SU-DHL-6 (cell line): Measurements from ENCODE around the gene LCK.
"Not testable (repeated sequence)": the region's sequence is repeated elsewhere in the genome, so short reads cannot be mapped to it uniquely, and the experiment has no call there.

Experiments
- H2AFZ ChIP-seq: fragments of 200-600 bp; sonication (generic); 2 replicates; pipeline ENCODE4 v1.6.1; 2014; ENCODE audit warnings: low read depth, mild to moderate bottlenecking, moderate library complexity, mixed read lengths, antibody characterized with exemption, low read length; ENCODE audit not compliant: severe bottlenecking
- H3F3A ChIP-seq: fragments of 200-600 bp; shearing (Covaris generic); 2 replicates; pipeline ENCODE4 v1.6.0; 2016; ENCODE audit warnings: antibody characterized with exemption, mild to moderate bottlenecking; ENCODE audit not compliant: insufficient read depth
- H3K27ac ChIP-seq: fragments of 200-600 bp; sonication (generic); 2 replicates; pipeline ENCODE4 v1.5.1; 2016; ENCODE audit warnings: low read depth, mild to moderate bottlenecking, low read length, moderate library complexity, mixed read lengths
- H3K27me3 ChIP-seq: fragments of 200-600 bp; sonication (generic), shearing (Covaris generic); 2 replicates; pipeline ENCODE4 v1.6.0; 2014; ENCODE audit warnings: mild to moderate bottlenecking, low read length
- H3K36me3 ChIP-seq: fragments of 200-600 bp; sonication (generic); 2 replicates; pipeline ENCODE4 v1.6.1; 2014; ENCODE audit warnings: mild to moderate bottlenecking, low read length, mixed read lengths
- H3K4me2 ChIP-seq: fragments of 300-600, 200-600 bp; shearing (Covaris generic), sonication (generic); 2 replicates; pipeline ENCODE4 v1.6.0; 2014; ENCODE audit warnings: low read length, low read depth, mild to moderate bottlenecking; ENCODE audit not compliant: poor library complexity, severe bottlenecking
- H3K4me3 ChIP-seq: fragments of 200-600 bp; sonication (generic); 2 replicates; pipeline ENCODE4 v1.5.1; 2014; ENCODE audit warnings: antibody characterized with exemption, low read length, mild to moderate bottlenecking, mixed read lengths; ENCODE audit not compliant: insufficient read depth, poor library complexity, severe bottlenecking
- H3K79me2 ChIP-seq: fragments of 200-600 bp; sonication (generic); 2 replicates; pipeline ENCODE4 v1.6.1; 2014; ENCODE audit warnings: mild to moderate bottlenecking, low read length, moderate library complexity; ENCODE audit not compliant: insufficient read depth
- H3K9ac ChIP-seq: fragments of 200-600 bp; sonication (generic); 2 replicates; pipeline ENCODE4 v1.7.0; 2014; ENCODE audit warnings: mild to moderate bottlenecking, low read length
- H3K9me2 ChIP-seq: fragments of 200-600 bp; sonication (generic); replicated peaks from 2 replicates; pipeline ENCODE4 v1.6.1; 2014; ENCODE audit warnings: low read length; ENCODE audit not compliant: insufficient read depth
- H3K9me3 ChIP-seq: fragments of 200-600 bp; sonication (generic); 2 replicates; pipeline ENCODE4 v1.6.1; 2014; ENCODE audit warnings: low read length, mixed read lengths; ENCODE audit not compliant: insufficient read depth
- H4K20me1 ChIP-seq: fragments of 200-600 bp; sonication (generic); 2 replicates; pipeline ENCODE4 v1.6.1; 2014; ENCODE audit warnings: low read depth, mild to moderate bottlenecking, antibody characterized with exemption, low read length, moderate library complexity, mixed read lengths
- EZH2phosphoT487 ChIP-seq: fragments of 200-600 bp; sonication (generic), shearing (Covaris generic); conservative IDR thresholded peaks from 2 replicates; pipeline ENCODE4 v1.6.1; 2018; ENCODE audit warnings: mild to moderate bottlenecking, antibody characterized with exemption, low read length, moderate library complexity, mixed read lengths
- TF ChIP-seq, protein P1 (sequence below): fragments of 200-600 bp; sonication (generic); IDR thresholded peaks from one replicate; pipeline ENCODE4 v1.5.1; 2017; ENCODE audit warnings: antibody characterized with exemption, mild to moderate bottlenecking, low read length, moderate library complexity; ENCODE audit not compliant: insufficient read depth, poor library complexity, severe bottlenecking

LCK gene

DNA sequence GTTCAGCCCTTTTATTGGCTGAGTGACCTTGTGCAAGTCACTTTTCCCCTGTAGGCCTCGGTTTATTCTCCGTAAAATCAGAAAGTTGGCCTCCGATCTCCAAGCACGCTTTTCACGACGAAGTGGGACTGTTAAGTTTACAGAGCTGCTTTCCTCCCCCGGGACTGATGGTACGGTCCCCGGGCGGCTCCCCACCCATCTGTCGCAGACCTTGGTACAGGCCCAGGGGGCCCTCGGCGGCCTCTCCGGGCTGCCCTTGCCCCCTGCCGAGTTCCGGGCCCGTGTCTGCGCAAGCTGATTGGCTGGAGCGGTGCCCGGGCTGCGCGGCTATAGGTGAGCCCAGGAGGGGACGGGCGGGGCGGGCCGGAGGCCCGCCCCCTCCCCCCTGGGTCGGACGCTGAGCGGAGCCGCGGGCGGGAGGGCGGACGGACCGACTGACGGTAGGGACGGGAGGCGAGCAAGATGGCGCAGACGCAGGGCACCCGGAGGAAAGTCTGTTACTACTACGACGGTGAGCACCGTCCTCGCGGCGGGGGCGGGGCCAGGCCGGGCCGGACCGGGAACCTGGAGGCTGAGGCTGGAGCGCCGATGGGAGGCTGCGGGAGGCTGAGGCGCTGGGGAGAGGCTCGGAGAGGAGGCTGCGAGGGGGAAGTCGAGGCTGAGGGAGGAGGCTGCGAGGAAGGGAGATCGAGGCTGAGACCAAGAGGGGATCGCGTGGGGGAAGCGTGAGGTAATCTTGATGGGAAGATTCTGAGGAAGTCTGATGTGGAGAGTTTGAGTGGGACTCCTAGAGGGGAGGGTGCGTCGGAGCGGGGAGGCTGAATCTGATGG, 40.9 kb downstream of the LCK start, which contains the start of gene HDAC1:
Gene HDAC1 (plus strand): TSS at position 376 of the 831 bp plus-strand sequence. CDS start 87 bp downstream, at position 463.
- no peaks in the 10 kb centered on the region for H3K27me3 ChIP-seq
- H3F3A ChIP-seq, result peaks cover 22% of the 10 kb centered on the region
- H3K27ac ChIP-seq, result peak within 1 kb of the TSS; percentile 90
- H3K79me2 ChIP-seq, result peaks cover 50% of the 10 kb centered on the region
- peak within 1 kb of the TSS; percentile 63 for H2AFZ ChIP-seq
- peak within 1 kb of the TSS; percentile 99 for H3K4me3 ChIP-seq
- H3K9me3 ChIP-seq, result no peaks in the 10 kb centered on the region
- H4K20me1 ChIP-seq, result peaks cover 12% of the 10 kb centered on the region
- H3K4me2 ChIP-seq, result peak within 1 kb of the TSS; percentile 91
- TF ChIP-seq, protein P1, sequence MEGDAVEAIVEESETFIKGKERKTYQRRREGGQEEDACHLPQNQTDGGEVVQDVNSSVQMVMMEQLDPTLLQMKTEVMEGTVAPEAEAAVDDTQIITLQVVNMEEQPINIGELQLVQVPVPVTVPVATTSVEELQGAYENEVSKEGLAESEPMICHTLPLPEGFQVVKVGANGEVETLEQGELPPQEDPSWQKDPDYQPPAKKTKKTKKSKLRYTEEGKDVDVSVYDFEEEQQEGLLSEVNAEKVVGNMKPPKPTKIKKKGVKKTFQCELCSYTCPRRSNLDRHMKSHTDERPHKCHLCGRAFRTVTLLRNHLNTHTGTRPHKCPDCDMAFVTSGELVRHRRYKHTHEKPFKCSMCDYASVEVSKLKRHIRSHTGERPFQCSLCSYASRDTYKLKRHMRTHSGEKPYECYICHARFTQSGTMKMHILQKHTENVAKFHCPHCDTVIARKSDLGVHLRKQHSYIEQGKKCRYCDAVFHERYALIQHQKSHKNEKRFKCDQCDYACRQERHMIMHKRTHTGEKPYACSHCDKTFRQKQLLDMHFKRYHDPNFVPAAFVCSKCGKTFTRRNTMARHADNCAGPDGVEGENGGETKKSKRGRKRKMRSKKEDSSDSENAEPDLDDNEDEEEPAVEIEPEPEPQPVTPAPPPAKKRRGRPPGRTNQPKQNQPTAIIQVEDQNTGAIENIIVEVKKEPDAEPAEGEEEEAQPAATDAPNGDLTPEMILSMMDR, result no peak
- no peak for TF ChIP-seq EZH2phosphoT487
- no peaks in the 10 kb centered on the region for H3K36me3 ChIP-seq
- H3K9me2 ChIP-seq, result no peaks in the 10 kb centered on the region
- peak within 1 kb of the TSS; percentile 99 for H3K9ac ChIP-seq

DNA sequence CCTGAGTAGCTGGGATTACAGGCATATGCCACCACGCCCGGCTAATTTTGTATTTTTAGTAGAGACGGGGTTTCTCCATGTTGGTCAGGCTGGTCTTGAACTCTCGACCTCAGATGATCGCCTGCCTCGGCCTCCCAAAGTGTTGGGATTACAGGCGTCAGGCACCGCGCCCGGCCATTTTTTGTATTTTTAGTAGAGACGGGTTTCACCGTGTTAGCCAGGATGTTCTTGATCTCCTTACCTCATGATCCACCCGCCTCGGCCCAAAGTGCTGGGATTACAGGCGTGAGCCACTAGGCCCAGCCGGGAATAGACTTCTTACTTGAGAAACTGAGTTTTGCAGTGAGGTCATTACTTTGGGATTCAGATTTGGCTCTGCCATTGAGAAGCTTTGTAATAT, 47.1 kb downstream of the LCK start:
- peaks cover 95% of the 10 kb centered on the region for H3K79me2 ChIP-seq
- not testable (repeated sequence) for H3K4me3 ChIP-seq, H3K9me2 ChIP-seq, H3K9ac ChIP-seq, H2AFZ ChIP-seq, H3F3A ChIP-seq, H3K4me2 ChIP-seq, H3K9me3 ChIP-seq, H3K27me3 ChIP-seq, H3K27ac ChIP-seq
- H4K20me1 ChIP-seq, result peaks cover 41% of the 10 kb centered on the region
- peaks cover 19% of the 10 kb centered on the region for H3K36me3 ChIP-seq

DNA sequence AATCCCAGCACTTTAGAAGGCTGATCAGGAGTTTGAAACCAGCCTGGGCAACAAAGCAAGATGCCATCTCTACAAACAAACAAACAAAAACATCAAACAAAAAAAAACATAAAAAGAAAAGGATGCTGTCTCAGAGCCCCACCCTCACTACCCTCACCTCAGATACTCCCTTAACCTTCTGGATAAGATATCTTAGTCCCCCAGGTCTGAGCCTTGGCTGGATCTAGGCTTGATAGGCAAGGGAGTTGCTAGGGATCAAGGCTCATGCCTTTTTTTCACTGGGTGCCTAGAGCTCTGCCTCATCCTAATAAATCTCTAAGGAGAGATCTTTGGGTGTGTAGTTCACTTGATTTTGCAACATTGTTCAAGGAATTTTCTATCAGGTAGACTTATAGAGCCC, 48.3 kb downstream of the LCK start:
- TF ChIP-seq, protein P1, result no peak
- TF ChIP-seq EZH2phosphoT487, result no peak
- no peak overlapping the region for H3K4me3 ChIP-seq
- no peak overlapping the region for H3K27ac ChIP-seq
- no peak overlapping the region for H3K9ac ChIP-seq
- peaks cover 95% of the 10 kb centered on the region for H3K79me2 ChIP-seq
- H3K36me3 ChIP-seq, result peaks cover 29% of the 10 kb centered on the region
- peaks cover 41% of the 10 kb centered on the region for H4K20me1 ChIP-seq
- no peaks in the 10 kb centered on the region for H3K27me3 ChIP-seq
- no peak overlapping the region for H3K4me2 ChIP-seq
- H3K9me2 ChIP-seq, result no peaks in the 10 kb centered on the region
- H2AFZ ChIP-seq, result no peak overlapping the region
- H3K9me3 ChIP-seq, result no peaks in the 10 kb centered on the region
- no peaks in the 10 kb centered on the region for H3F3A ChIP-seq

DNA sequence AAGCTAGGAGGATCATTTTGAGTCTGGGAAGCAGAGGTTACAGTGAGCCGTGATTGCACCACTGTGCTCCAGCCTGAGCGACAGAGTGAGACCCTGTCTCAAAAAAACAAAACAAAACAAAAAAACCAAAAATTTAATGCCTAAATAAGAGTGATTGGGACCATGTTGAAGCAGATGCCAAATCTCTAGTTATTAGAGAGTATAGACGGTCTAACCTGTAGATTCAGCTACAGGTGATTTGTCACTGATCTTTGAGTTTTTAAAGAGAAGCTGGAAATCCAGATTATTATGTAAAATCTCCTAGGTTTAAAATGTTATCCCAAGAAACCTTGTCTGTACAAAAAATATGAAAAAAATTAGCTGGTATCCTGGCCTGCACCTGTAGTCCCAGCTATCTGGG, 52.3 kb downstream of the LCK start:
- Histone ChIP-seq H3K27ac (no peak overlapping the region), H3K9me3 (no peaks in the 10 kb centered on the region), H3K27me3 (no peaks in the 10 kb centered on the region), H3K9ac (no peak overlapping the region), H2AFZ (no peak overlapping the region), H4K20me1 (peaks cover 28% of the 10 kb centered on the region), H3K9me2 (no peaks in the 10 kb centered on the region), H3K4me3 (no peak overlapping the region), H3K79me2 (peaks cover 98% of the 10 kb centered on the region), H3F3A (peaks cover 19% of the 10 kb centered on the region), H3K4me2 (no peak overlapping the region), H3K36me3 (peaks cover 47% of the 10 kb centered on the region)
- TF ChIP-seq EZH2phosphoT487, result no peak
- TF ChIP-seq, protein P1, result no peak
